Measurements from ENCODE around the gene SORCS2. TPM values are rescaled to one million over a fixed set of nuclear protein-coding genes. Genes with fewer than 3 reads are reported as not detected.
A peak's percentile ranks its signal among the peaks of the same experiment; 100 is the strongest.

The SORCS2 gene
- total RNA-seq, 1 donor from 2014 or later = 10.9 TPM

DNA sequence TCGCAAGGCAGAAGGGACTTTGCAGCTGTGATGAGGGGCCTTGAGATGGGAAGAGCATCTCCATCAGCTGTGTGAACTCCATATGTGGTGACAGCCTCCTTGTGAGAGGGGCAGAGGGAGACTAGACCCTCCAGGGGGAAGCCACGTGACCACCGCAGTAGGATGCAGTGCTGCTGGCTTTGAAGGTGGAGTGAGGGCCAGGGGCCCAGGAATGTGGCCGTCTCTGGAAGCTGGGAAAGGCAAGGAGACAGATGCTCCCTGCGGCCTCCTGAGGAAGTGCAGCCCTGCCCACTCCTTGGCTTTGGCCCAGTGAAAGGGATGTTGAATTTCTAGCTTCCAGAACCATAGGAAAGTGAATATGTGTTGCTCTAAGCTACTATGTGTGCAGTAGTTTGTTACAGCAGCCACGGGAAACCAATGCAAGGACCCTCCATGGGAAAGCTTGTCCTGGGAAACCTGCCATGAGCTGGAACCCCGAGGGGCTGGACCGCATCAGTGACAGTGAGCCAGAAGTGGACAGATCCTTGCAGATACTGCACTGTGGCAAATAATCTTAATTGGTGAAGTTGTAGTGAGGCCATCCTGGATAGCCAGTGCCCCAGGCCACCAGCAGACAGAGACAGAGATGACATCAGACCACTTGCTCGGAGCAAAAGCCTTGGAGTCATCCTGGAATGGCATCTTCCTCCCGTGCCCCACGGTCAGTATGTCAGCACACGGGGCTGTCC, 35.4 kb upstream of the SORCS2 start:
- Mint-ChIP-seq H3K36me3 (ENCODE audit: low read depth) (no peaks in the 10 kb centered on the region), H3K27me3 (ENCODE audit: low read depth) (peaks cover 49% of the 10 kb centered on the region), H3K4me1 (ENCODE audit: low read depth) (peaks cover 37% of the 10 kb centered on the region), H3K27ac (ENCODE audit: unreplicated experiment) (peak overlapping the region; percentile 17), H3K9me3 (ENCODE audit: low read depth) (no peaks in the 10 kb centered on the region), H3K4me3 (ENCODE audit: unreplicated experiment) (no peak overlapping the region)
- DNase-seq (ENCODE audit: low spot score) = peak; percentile 75
- TF ChIP-seq, protein P1, sequence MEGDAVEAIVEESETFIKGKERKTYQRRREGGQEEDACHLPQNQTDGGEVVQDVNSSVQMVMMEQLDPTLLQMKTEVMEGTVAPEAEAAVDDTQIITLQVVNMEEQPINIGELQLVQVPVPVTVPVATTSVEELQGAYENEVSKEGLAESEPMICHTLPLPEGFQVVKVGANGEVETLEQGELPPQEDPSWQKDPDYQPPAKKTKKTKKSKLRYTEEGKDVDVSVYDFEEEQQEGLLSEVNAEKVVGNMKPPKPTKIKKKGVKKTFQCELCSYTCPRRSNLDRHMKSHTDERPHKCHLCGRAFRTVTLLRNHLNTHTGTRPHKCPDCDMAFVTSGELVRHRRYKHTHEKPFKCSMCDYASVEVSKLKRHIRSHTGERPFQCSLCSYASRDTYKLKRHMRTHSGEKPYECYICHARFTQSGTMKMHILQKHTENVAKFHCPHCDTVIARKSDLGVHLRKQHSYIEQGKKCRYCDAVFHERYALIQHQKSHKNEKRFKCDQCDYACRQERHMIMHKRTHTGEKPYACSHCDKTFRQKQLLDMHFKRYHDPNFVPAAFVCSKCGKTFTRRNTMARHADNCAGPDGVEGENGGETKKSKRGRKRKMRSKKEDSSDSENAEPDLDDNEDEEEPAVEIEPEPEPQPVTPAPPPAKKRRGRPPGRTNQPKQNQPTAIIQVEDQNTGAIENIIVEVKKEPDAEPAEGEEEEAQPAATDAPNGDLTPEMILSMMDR (IDR thresholded peaks at IDR 0.05) = peak; percentile 76

DNA sequence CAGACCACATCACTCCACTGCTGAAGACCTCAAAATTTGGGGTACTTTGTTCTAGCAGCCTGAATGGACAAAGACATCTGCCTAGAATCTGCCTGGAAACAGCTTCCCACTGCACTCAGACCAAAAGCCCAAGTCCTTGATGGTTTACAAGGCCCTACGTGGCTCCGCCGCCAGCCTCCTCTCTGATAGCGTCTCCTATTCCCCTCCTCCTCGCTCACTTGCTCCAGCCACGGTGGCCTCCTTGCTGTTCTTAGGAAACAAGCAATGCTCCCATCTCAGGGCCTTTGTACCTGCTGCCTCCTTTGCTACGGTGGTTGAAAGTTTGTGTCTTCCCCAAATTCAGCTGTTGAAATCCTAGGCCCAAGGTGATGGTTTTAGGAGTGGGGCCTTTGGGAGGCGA, 34.7 kb upstream of the SORCS2 start:
- peak; percentile 72 for DNase-seq (ENCODE audit: low spot score)
- no peak overlapping the region for H3K4me3 Mint-ChIP-seq (ENCODE audit: unreplicated experiment)
- no peak overlapping the region for H3K27ac Mint-ChIP-seq (ENCODE audit: unreplicated experiment)
- no peaks in the 10 kb centered on the region for H3K36me3 Mint-ChIP-seq (ENCODE audit: low read depth)
- peaks cover 40% of the 10 kb centered on the region for H3K4me1 Mint-ChIP-seq (ENCODE audit: low read depth)
- no peaks in the 10 kb centered on the region for H3K9me3 Mint-ChIP-seq (ENCODE audit: low read depth)
- TF ChIP-seq, protein P1 (IDR thresholded peaks at IDR 0.05) = no peak
- H3K27me3 Mint-ChIP-seq (ENCODE audit: low read depth) = peaks cover 44% of the 10 kb centered on the region

DNA sequence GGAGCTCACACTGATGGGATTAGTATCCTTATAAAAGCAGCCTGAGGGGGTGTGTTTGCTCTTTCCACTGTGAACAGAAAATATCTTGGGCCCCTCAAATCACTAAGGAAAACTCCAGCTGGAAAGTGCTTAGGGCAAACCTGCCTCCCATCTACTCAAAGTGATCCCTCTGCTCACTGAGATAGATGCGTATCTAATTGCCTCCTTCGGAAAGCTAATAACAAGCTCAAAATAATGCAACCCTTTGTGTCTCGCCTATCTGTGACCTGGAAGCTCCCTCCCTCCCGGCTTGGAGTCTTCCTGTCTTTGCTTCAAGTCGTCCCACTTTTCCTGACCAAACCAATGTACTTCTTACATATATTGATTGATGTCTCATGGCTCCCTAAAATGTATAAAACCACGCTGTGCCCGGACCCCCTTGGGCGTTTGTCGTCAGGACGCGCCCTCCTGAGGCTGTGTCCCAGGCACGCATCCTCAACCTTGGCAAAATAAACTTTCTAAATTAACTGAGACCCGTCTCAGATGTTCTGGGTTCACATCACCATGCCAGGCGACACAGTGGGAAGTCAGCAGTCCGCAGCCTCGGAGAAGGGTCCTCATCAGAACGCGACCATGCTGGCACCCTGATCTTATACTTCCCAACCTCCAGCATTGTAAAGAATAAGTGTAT, 34.1 kb upstream of the SORCS2 start:
- H3K9me3 Mint-ChIP-seq (ENCODE audit: low read depth) = no peaks in the 10 kb centered on the region
- peaks cover 44% of the 10 kb centered on the region for H3K27me3 Mint-ChIP-seq (ENCODE audit: low read depth)
- no peak overlapping the region for H3K27ac Mint-ChIP-seq (ENCODE audit: unreplicated experiment)
- peaks cover 40% of the 10 kb centered on the region for H3K4me1 Mint-ChIP-seq (ENCODE audit: low read depth)
- TF ChIP-seq, protein P1 (IDR thresholded peaks at IDR 0.05) = no peak
- H3K4me3 Mint-ChIP-seq (ENCODE audit: unreplicated experiment) = no peak overlapping the region
- H3K36me3 Mint-ChIP-seq (ENCODE audit: low read depth) = no peaks in the 10 kb centered on the region
- peak; percentile 42 for DNase-seq (ENCODE audit: low spot score)

DNA sequence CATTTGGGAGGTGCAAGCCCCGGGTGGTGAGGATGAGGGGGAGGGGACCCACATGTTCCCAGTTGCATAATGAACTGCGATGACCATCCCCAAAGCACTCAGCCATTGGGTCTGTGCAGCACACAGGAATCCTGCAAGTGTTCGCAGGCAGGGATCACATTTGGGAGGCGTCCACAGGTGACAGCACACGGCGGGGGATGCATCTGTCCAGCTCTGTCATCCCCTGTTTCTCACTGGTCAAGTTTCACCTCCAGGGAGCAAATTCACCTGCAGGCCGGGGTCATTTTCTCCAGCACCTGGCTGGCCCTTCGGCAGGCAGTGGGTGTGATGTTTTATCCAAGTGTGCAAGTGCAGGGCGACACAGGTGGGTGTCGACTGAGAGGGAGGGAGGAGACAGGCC, 33.3 kb upstream of the SORCS2 start:
- TF ChIP-seq, protein P1 (IDR thresholded peaks at IDR 0.05) = no peak
- DNase-seq (ENCODE audit: low spot score) = peak; percentile 58
- Mint-ChIP-seq H3K27me3 (ENCODE audit: low read depth) (peaks cover 42% of the 10 kb centered on the region), H3K36me3 (ENCODE audit: low read depth) (no peaks in the 10 kb centered on the region), H3K9me3 (ENCODE audit: low read depth) (no peaks in the 10 kb centered on the region), H3K4me1 (ENCODE audit: low read depth) (peaks cover 40% of the 10 kb centered on the region), H3K27ac (ENCODE audit: unreplicated experiment) (no peak overlapping the region), H3K4me3 (ENCODE audit: unreplicated experiment) (no peak overlapping the region)

DNA sequence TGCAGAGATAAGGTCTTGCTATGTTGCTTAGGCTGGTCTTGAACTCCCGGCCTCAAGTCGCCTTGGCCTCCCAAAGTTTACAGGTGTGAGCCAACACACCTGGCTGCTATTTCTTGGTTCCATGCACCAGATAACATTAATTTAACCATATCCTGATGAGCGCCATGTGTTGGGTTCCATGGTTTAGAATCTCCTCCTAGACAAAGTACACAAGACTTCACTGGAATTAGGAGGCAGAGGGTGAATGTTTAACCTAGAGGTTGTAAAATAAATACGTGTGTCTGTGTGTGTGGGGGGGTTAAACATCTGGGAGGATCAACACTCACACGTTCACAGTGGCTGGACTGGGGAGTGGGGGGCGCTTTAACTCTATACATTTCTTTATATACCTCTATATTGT, 32.4 kb upstream of the SORCS2 start:
- peak; percentile 4 for DNase-seq (ENCODE audit: low spot score)
- Mint-ChIP-seq H3K27me3 (ENCODE audit: low read depth) (peaks cover 39% of the 10 kb centered on the region), H3K4me1 (ENCODE audit: low read depth) (peaks cover 40% of the 10 kb centered on the region), H3K9me3 (ENCODE audit: low read depth) (no peaks in the 10 kb centered on the region), H3K36me3 (ENCODE audit: low read depth) (no peaks in the 10 kb centered on the region), H3K27ac (ENCODE audit: unreplicated experiment) (no peak overlapping the region), H3K4me3 (ENCODE audit: unreplicated experiment) (no peak overlapping the region)
- TF ChIP-seq, protein P1 (IDR thresholded peaks at IDR 0.05) = no peak

Data from chondrocyte (in vitro differentiated cells).